HCT116 (cell line): ENCODE data around the gene ANKRD55. TPM values are rescaled to one million over a fixed set of nuclear protein-coding genes. Genes with fewer than 3 reads are reported as not detected.

ENCODE experiments used
- ATAC-seq: fragments of 200-7000 bp; cut with Tn5 transposase; 2 replicates; pipeline ENCODE4 v1.9.1; 2020; ENCODE audit warnings: mild to moderate bottlenecking, moderate library complexity
- BruUV-seq: library from RNA; stranded (reverse); fragments of 400-500 nt; replicated peaks from 2 replicates; lab custom pipeline; 2021; lab: Mats Ljungman, UMichigan
- CTCF ChIA-PET: fragments of 300-600 bp; sonication (Branson Sonifier 250); formaldehyde crosslinking; loops from one replicate; lab custom pipeline; 2021; ENCODE audit warnings: antibody characterized with exemption; lab: Charles Lee
- POLR2A ChIA-PET: fragments of 300-600, 350-600 bp; sonication (Branson Sonifier 250); formaldehyde crosslinking; loops from one replicate; lab custom pipeline; 2021; ENCODE audit warnings: antibody characterized with exemption; lab: Charles Lee
- RAD21 ChIA-PET, 2 experiments: fragments of 300-600 bp; sonication (Branson Sonifier 250); formaldehyde crosslinking; loops; one replicate each; lab custom pipeline; 2023; ENCODE audit warnings: low total read pairs in 2 of 2; ENCODE audit not compliant: uncharacterized antibody in 2 of 2, unreplicated experiment in 2 of 2, low non-redundant PET in 1 of 2; lab: Charles Lee
- DNase-seq: peaks from one replicate; pipeline ENCODE4 v3.0.0-alpha.2; 2010; ENCODE audit warnings: low read depth, low spot score
- H2AFZ ChIP-seq: fragments of 200-600 bp; shearing (Covaris generic), sonication (generic); 2 replicates; pipeline ENCODE4 v1.6.1; 2017; ENCODE audit warnings: low read depth, mixed run types, mixed read lengths, antibody characterized with exemption, low read length; ENCODE audit not compliant: poor library complexity, severe bottlenecking
- H3K27ac ChIP-seq: 2 replicates; pipeline ENCODE4 v1.5.1; 2012; ENCODE audit warnings: low read depth, low read length
- H3K27me3 ChIP-seq: fragments of 200-600 bp; sonication (generic); 2 replicates; pipeline ENCODE4 v1.6.1; 2016; ENCODE audit warnings: mixed run types, low read length, mixed read lengths; ENCODE audit not compliant: insufficient read depth
- H3K36me3 ChIP-seq, 2 experiments: fragments of 200-500 bp in 1 of 2; fragments of 200-600 bp in 1 of 2; sonication (Bioruptor generic) in 1 of 2; sonication (generic) in 1 of 2; 2 replicates each; pipeline versions ENCODE4 v1.5.1 to v1.6.1; 2014 to 2016; ENCODE audit warnings: low read length in 2 of 2, inconsistent platforms in 1 of 2, mixed read lengths in 1 of 2, mixed run types in 1 of 2; ENCODE audit not compliant: insufficient read depth in 2 of 2, control insufficient read depth in 1 of 2
- H3K4me1 ChIP-seq, 2 experiments: fragments of 200-600 bp in 1 of 2; sonication (generic) in 1 of 2; 2 replicates each; pipeline versions ENCODE4 v1.5.1 to v1.6.1; 2012 to 2017; ENCODE audit warnings: low read length in 2 of 2, inconsistent platforms in 1 of 2, mild to moderate bottlenecking in 1 of 2, mixed read lengths in 1 of 2, mixed run types in 1 of 2, moderate library complexity in 1 of 2; ENCODE audit not compliant: insufficient read depth in 2 of 2, control insufficient read depth in 1 of 2
- H3K4me2 ChIP-seq: fragments of 200-600 bp; sonication (generic); 2 replicates; pipeline ENCODE4 v1.6.1; 2017; ENCODE audit warnings: mixed run types, low read length, mixed read lengths
- H3K4me3 ChIP-seq, 2 experiments: fragments of 200-600 bp in 1 of 2; sonication (generic) in 1 of 2; replicated peaks in 1 of 2; 2 replicates each; pipeline ENCODE4 v1.5.1; 2011 to 2016; ENCODE audit warnings: low read length in 2 of 2, control low read depth in 1 of 2, low read depth in 1 of 2, mild to moderate bottlenecking in 1 of 2, mixed read lengths in 1 of 2, mixed run types in 1 of 2
- H3K79me2 ChIP-seq: fragments of 200-600 bp; sonication (generic); 2 replicates; pipeline ENCODE4 v1.6.1; 2017; ENCODE audit warnings: mild to moderate bottlenecking, mixed run types, low read length, moderate library complexity, mixed read lengths; ENCODE audit not compliant: insufficient read depth
- H3K9ac ChIP-seq: fragments of 200-600 bp; sonication (generic); 2 replicates; pipeline ENCODE4 v1.6.1; 2016; ENCODE audit warnings: low read length, mixed read lengths
- H3K9me2 ChIP-seq: fragments of 200-600 bp; sonication (generic), shearing (Covaris generic); 2 replicates; pipeline ENCODE4 v1.6.1; 2017; ENCODE audit warnings: mixed run types, mild to moderate bottlenecking, moderate library complexity; ENCODE audit not compliant: insufficient read depth
- H3K9me3 ChIP-seq, 2 experiments: fragments of 200-500 bp in 1 of 2; fragments of 200-600 bp in 1 of 2; sonication (Bioruptor generic) in 1 of 2; sonication (generic) in 1 of 2; 2 replicates each; pipeline ENCODE4 v1.6.1; 2014 to 2017; ENCODE audit warnings: low read length in 2 of 2, mixed read lengths in 2 of 2, inconsistent platforms in 1 of 2, low read depth in 1 of 2, mild to moderate bottlenecking in 1 of 2, mixed run types in 1 of 2, moderate library complexity in 1 of 2; ENCODE audit not compliant: control insufficient read depth in 1 of 2, insufficient read depth in 1 of 2
- H4K20me1 ChIP-seq: fragments of 200-600 bp; sonication (generic), shearing (Covaris generic); 2 replicates; pipeline ENCODE4 v1.6.1; 2017; ENCODE audit warnings: mixed run types, mild to moderate bottlenecking, moderate library complexity; ENCODE audit not compliant: insufficient read depth
- ATF3 ChIP-seq: IDR thresholded peaks from 2 replicates; pipeline ENCODE4 v1.6.1; 2012
- CTCF ChIP-seq, 3 experiments: fragments of 200-600 bp in 1 of 3; sonication (generic) in 1 of 3; IDR thresholded peaks in 2 of 3; conservative IDR thresholded peaks in 1 of 3; 2 replicates each; pipeline ENCODE4 v1.5.1; 2012 to 2017; ENCODE audit warnings: low read depth in 2 of 3, low read length in 2 of 3, antibody characterized with exemption in 1 of 3, borderline replicate concordance in 1 of 3, control low read depth in 1 of 3, mild to moderate bottlenecking in 1 of 3, mixed read lengths in 1 of 3, mixed run types in 1 of 3, moderate library complexity in 1 of 3; ENCODE audit not compliant: insufficient read depth in 1 of 3
- EGR1 ChIP-seq: IDR thresholded peaks from 2 replicates; pipeline ENCODE4 v1.6.1; 2012; ENCODE audit warnings: low read depth
- EZH2 ChIP-seq: fragments of 200-600 bp; sonication (generic); IDR thresholded peaks from 2 replicates; pipeline ENCODE4 v1.6.1; 2017; ENCODE audit warnings: antibody characterized with exemption, mixed run types
- EZH2phosphoT487 ChIP-seq: fragments of 200-600 bp; IDR thresholded peaks from 2 replicates; pipeline ENCODE4 v1.6.1; 2018; ENCODE audit warnings: antibody characterized with exemption, borderline replicate concordance
- FOSL1 ChIP-seq: IDR thresholded peaks from 2 replicates; pipeline ENCODE4 v1.6.1; 2012; ENCODE audit warnings: low read depth
- JUND ChIP-seq: IDR thresholded peaks from 2 replicates; pipeline ENCODE4 v1.6.1; 2012
- POLR2A ChIP-seq: IDR thresholded peaks from 2 replicates; pipeline ENCODE4 v1.7.0; 2011; ENCODE audit warnings: borderline replicate concordance; ENCODE audit not compliant: insufficient read depth, insufficient read length; ENCODE audit errors: extremely low read depth
- POLR2AphosphoS5 ChIP-seq: IDR thresholded peaks from 2 replicates; pipeline ENCODE4 v1.6.1; 2011; ENCODE audit warnings: mild to moderate bottlenecking, low read depth, low read length, moderate library complexity
- REST ChIP-seq: IDR thresholded peaks from 2 replicates; pipeline ENCODE4 v1.6.1; 2012; ENCODE audit warnings: low read depth
- SIN3A ChIP-seq: IDR thresholded peaks from 2 replicates; pipeline ENCODE4 v1.6.1; 2012; ENCODE audit warnings: low read depth
- SP1 ChIP-seq: IDR thresholded peaks from 2 replicates; pipeline ENCODE4 v1.6.1; 2012; ENCODE audit warnings: low read depth
- SRF ChIP-seq: IDR thresholded peaks from 2 replicates; pipeline ENCODE4 v1.6.1; 2012; ENCODE audit warnings: low read depth
- TCF7L2 ChIP-seq: IDR thresholded peaks from 2 replicates; pipeline ENCODE4 v1.7.0; 2011; ENCODE audit warnings: borderline replicate concordance, inconsistent platforms; ENCODE audit not compliant: insufficient read depth, insufficient read length; ENCODE audit errors: extremely low read depth
- YY1 ChIP-seq: IDR thresholded peaks from 2 replicates; pipeline ENCODE4 v1.6.1; 2011; ENCODE audit warnings: low read length, low read depth, moderate library complexity, mild to moderate bottlenecking; ENCODE audit not compliant: insufficient replicate concordance; ENCODE audit errors: extremely low read depth
- ZBTB33 ChIP-seq: IDR thresholded peaks from 2 replicates; pipeline ENCODE4 v1.6.1; 2011; ENCODE audit warnings: mild to moderate bottlenecking, low read length, moderate library complexity; ENCODE audit not compliant: insufficient replicate concordance; ENCODE audit errors: extremely low read depth
- ZFX ChIP-seq: fragments of 450-650 bp; IDR thresholded peaks from 2 replicates; pipeline ENCODE4 v1.6.1; 2017
- ZNF274 ChIP-seq: fragments of 200-500 bp; sonication (Bioruptor generic); IDR thresholded peaks from 2 replicates; pipeline ENCODE4 v1.6.1; 2014; ENCODE audit warnings: mild to moderate bottlenecking, low read depth, low read length, inconsistent platforms
- intact Hi-C: fragments of 100-400 bp; cut with micrococcal nuclease; formaldehyde crosslinking; loops from 2 replicates; pipeline ENCODE4 v1.10.0; 2022
- total RNA-seq: library from RNA; stranded (reverse); gene quantifications from one replicate; pipeline ENCODE4 v1.2.1, GENCODE V29; 2021; ENCODE audit not compliant: unreplicated experiment

ANKRD55 gene
- total RNA-seq, 1 experiment from 2014 or later: not detected

- H3K9me3 ChIP-seq: no peaks in the 10 kb centered on the region
These were observed 102.5 kb downstream of the ANKRD55 start for GRCh38 chr5:56130664-56131063.

More at GRCh38 chr5:56130664-56131063, 102.5 kb downstream of the ANKRD55 start:
- Histone ChIP-seq H3K27ac (no peak overlapping the region), H3K9ac (no peak overlapping the region), H3K4me2 (no peak overlapping the region), H4K20me1 (no peaks in the 10 kb centered on the region), H3K79me2 (no peaks in the 10 kb centered on the region), H3K9me2 (no peaks in the 10 kb centered on the region), H2AFZ (no peak overlapping the region), H3K4me3 (no peak overlapping the region), H3K4me1 (no peaks in the 10 kb centered on the region), H3K27me3 (no peaks in the 10 kb centered on the region), H3K36me3 (no peaks in the 10 kb centered on the region)
- intact Hi-C loops: no loop called here
- TF ChIP-seq SIN3A: no peak
- no peak for TF ChIP-seq ZFX
- no peak for TF ChIP-seq REST
- no peak for TF ChIP-seq POLR2AphosphoS5
- no peak for TF ChIP-seq EZH2phosphoT487
- TF ChIP-seq CTCF (IDR thresholded peaks at IDR 0.05 in 2 of 3, conservative IDR thresholded peaks at IDR 0.05 in 1 of 3; ENCODE audit: borderline replicate concordance in 1 of 3, insufficient read depth in 1 of 3, low read depth in 2 of 3, low read length in 2 of 3): no peak
- TF ChIP-seq FOSL1: no peak
- TF ChIP-seq ZNF274: no peak
- TF ChIP-seq ATF3: no peak
- TF ChIP-seq EZH2: no peak
- TF ChIP-seq SRF: no peak
- no peak for TF ChIP-seq EGR1
- no peak for TF ChIP-seq ZBTB33
- TF ChIP-seq SP1: no peak
- no peak for TF ChIP-seq YY1
- no peak for TF ChIP-seq JUND
- TF ChIP-seq POLR2A: no peak
- no peak for TF ChIP-seq TCF7L2
- ChIA-PET CTCF (no interaction called here), POLR2A (no interaction called here), RAD21 (no interaction called here)
- DNase-seq (no peak), ATAC-seq (no peak)
- BruUV-seq: no TSS peak
